Epithelial cell of esophagus (primary cell): ENCODE measurements around the gene SCO2.

ENCODE experiments used
- DNase-seq: peaks from one replicate; pipeline ENCODE4 v3.0.0; 2010; ENCODE audit warnings: low read depth
- H3K4me3 ChIP-seq: 2 replicates; pipeline ENCODE4 v1.5.1; 2011; ENCODE audit warnings: mild to moderate bottlenecking, low read length, control low read depth
- TF ChIP-seq, protein P1 (sequence below): IDR thresholded peaks from 2 replicates; pipeline ENCODE4 v1.5.1; 2011; ENCODE audit warnings: low read depth, mild to moderate bottlenecking, low read length, control low read depth, inconsistent platforms; ENCODE audit not compliant: insufficient read depth; ENCODE audit errors: missing control alignments

SCO2 gene, protein sequence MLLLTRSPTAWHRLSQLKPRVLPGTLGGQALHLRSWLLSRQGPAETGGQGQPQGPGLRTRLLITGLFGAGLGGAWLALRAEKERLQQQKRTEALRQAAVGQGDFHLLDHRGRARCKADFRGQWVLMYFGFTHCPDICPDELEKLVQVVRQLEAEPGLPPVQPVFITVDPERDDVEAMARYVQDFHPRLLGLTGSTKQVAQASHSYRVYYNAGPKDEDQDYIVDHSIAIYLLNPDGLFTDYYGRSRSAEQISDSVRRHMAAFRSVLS

DNA sequence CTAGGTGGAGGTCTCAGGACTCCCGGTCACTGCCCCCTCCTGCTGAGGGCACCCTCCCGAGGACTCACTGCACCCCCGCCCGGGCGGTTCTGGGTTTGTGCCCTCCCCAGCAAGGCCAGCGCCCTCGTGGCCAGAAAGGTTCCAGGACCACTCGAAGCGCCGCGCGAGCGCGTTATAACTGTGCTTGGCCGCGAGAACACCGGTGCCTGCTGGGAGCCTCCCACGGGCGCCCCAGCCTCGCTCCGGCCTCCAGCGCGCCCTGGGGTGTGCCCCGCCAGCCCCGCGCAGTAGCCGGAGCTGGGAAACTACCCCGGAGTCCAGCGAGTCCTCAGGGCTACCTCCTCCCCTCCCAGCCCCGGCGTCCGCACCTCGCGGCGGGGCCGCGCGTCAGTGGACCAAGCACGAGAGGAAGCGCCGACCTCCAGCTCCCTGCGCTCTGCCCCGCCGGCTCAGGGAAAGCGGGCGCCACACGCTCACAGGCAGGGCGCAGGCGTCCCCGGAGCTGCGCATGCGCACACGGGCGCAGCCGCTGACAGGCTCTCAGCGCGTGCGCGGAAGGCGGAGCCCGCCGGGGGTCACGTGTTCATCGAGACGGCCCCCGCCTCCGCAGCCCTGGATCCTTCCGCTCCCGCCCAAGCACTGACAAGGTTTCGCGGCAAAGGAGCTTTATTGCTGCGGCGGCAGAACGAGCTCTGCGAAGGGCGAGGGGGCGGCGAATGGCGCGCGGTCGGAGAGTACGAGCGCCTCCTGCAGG lies at the start of gene SCO2:
Gene SCO2 (minus strand): TSS at position 495 of the 754 bp plus-strand sequence. CDS start 1,187 bp downstream, outside the sequence.
- peak; percentile 97 for DNase-seq
- TF ChIP-seq, protein P1, sequence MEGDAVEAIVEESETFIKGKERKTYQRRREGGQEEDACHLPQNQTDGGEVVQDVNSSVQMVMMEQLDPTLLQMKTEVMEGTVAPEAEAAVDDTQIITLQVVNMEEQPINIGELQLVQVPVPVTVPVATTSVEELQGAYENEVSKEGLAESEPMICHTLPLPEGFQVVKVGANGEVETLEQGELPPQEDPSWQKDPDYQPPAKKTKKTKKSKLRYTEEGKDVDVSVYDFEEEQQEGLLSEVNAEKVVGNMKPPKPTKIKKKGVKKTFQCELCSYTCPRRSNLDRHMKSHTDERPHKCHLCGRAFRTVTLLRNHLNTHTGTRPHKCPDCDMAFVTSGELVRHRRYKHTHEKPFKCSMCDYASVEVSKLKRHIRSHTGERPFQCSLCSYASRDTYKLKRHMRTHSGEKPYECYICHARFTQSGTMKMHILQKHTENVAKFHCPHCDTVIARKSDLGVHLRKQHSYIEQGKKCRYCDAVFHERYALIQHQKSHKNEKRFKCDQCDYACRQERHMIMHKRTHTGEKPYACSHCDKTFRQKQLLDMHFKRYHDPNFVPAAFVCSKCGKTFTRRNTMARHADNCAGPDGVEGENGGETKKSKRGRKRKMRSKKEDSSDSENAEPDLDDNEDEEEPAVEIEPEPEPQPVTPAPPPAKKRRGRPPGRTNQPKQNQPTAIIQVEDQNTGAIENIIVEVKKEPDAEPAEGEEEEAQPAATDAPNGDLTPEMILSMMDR: no peak
- H3K4me3 ChIP-seq: peak within 1 kb of the TSS; percentile 82

DNA sequence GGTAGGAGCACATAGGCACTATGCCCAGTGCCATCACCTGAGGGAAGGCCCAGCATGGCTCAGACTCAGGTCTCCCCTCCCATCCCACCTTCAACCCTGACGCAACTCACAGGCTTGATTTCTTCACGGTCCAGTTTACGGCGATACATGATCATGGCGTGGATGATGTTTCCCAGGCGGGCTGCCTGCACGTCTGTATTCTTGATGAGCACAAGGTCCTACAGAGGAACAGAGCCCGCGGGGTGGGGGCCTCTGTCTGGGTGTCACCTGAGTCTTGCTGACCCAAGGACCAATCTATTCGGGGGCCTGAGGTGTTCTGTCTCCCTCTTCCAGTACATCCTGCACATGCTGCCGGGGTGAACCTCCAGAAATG lies 49.0 kb upstream of the SCO2 start:
- H3K4me3 ChIP-seq: no peak overlapping the region
- DNase-seq: no peak
- TF ChIP-seq, protein P1: no peak

DNA sequence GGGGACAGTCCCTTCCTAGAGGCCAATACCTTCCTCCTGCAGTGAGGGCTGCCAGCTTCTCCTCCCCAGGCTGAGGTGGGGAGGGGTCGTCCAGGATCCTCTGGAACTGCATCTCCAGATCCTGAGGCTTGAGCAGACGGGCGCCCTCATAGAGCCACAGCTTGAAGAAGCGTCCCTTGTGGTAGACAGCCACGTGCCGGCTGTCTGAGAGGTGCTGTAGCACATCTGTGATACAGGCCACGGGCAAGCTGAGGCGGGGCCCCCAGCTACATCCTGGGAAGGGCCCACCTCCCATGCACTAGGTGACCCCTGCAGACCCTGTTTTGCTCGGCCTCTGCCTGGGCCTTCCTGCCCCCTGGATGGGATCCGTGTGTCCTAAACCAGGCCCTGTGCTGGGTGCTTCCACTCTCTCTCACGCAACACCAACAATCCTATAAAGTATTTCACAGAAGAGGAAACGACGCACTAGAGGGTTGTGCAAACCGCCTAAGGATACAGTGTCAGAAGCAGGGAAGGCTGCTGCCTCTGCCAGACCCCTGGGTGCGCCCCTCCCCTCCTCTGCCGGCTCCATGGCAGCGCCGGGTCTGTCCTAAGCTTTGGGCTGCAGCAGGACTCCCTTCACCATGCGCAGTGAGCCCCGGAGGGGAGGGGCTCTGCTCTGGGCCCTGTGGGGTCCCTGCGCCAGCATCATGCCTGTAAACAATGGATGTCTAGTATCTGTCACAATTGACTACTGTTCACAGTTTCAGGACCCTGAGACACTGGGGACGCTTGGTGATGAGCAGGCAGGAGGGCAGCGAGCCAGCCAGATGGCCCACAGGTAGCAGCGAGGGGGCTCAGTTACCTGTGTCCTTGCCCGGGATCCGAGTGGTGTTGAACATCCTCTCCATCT lies 48.3 kb upstream of the SCO2 start:
- TF ChIP-seq, protein P1: no peak
- H3K4me3 ChIP-seq: no peak overlapping the region
- no peak for DNase-seq

DNA sequence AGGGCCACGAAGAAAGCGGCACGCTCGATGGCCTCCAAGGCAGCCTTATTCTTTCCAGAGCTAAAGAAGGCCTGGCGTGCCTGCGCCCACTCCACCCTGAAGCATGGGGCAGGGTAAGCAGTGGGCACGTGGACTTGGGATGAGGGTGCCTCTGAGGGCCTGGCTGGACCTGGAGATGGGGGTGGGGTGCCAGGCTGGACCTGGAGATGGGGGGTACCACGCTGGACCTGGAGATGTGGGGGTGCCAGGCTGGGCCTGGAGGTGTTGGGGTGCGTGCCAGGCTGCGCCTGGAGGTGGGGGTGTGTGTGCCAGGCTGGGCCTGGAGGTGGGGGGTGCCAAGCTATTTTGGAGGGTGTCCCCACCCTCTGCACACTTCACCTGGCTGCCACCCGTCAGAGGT lies 47.6 kb upstream of the SCO2 start:
- TF ChIP-seq, protein P1: no peak
- no peak for DNase-seq
- no peak overlapping the region for H3K4me3 ChIP-seq

DNA sequence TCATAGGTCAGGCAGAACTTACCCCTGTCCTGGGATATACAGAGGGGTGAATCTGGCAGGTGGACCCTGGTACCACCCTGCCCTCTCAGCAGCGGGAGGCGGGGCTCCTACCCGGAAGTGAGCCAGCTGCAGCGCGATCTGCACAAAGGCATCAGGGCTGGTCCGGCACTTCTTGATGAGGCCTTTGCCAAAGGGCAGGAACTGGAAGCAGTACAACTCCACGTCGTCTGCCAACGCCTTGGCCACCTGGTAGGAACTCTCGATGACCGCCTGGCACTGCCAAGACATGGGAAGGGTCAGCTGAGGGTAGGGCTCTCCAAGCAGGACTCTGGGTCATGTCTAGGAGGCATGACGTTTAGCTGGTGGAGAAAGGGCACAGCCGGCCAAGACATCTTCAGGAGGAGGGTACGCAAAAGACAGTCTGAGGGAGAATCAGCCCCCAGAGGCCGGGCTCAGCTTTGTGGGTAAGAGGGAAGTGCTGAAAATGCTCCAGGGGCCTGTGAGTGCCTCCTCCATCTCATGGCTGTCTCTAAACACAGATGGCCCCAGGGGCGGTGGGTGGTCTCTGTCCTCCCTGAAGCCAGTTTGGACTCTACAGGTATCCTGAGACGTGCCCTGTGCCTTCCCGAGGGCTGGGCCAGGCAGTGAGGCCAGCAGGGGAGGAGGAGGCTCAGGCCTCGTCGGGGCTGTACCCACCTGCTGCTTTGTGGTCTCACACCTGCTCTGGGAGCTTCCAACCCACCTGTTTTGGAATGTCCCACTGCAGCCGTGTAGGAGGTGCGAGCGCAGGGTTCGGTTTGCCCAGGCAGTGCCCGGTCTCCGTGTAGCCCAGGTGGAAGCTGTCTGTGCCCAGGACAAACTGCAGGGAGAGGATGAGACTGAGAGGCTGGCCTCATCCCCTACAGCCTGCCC lies 46.1 kb upstream of the SCO2 start:
- no peak overlapping the region for H3K4me3 ChIP-seq
- no peak for DNase-seq
- TF ChIP-seq, protein P1: no peak

DNA sequence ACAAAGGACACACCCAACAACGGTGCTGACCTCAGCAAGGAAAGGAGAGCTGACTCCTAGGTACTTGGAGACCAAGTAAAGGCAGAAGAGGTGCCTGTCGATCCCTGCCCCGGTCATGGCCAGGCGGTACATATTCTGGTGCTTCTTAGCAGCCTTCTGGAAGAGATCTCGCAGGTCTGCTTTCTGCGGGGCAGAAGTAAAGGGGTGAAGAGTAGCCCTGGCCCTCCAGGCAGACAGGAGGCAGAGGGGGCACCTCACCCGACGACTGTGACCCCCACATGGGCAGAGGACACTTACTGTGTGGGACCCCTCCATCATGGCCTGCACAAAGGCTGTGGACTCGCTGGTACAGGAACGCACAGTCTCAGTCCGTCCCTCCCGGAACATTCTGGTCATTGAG lies 45.5 kb upstream of the SCO2 start:
- no peak for DNase-seq
- TF ChIP-seq, protein P1: no peak
- H3K4me3 ChIP-seq: no peak overlapping the region
